ENCODE measurements around the gene CDK12.
A peak's percentile ranks its signal among the peaks of the same experiment; 100 is the strongest.

- TF ChIP-seq RFX5 (IDR thresholded peaks at IDR 0.05) = no peak
- no peak for TF ChIP-seq REST (IDR thresholded peaks at IDR 0.05)
- no peak for TF ChIP-seq CEBPB (IDR thresholded peaks at IDR 0.05)
- peak; percentile 99 for TF ChIP-seq CTCF (IDR thresholded peaks at IDR 0.05)
- no peak for TF ChIP-seq MAX (IDR thresholded peaks at IDR 0.05)
- no peak for TF ChIP-seq HOXA7 (CRISPR knock-in tag; IDR thresholded peaks at IDR 0.05)
Observed at GRCh38 chr17:39547713-39548478, 86.6 kb downstream of the CDK12 start.
